HG03196 (cell line): Measurements from ENCODE around the gene MRPL48.
"Not testable (repeated sequence)": the region's sequence is repeated elsewhere in the genome, so short reads cannot be mapped to it uniquely, and the experiment has no call there.

ENCODE experiments used
- ATAC-seq: cut with Tn5 transposase; IDR thresholded peaks from one replicate; pipeline ENCODE4 v1.9.1; 2021; ENCODE audit not compliant: unreplicated experiment

The MRPL48 gene

GRCh38 chr11:73838443-73839122 is 50.9 kb downstream of the MRPL48 start:
- ATAC-seq = no peak

DNA sequence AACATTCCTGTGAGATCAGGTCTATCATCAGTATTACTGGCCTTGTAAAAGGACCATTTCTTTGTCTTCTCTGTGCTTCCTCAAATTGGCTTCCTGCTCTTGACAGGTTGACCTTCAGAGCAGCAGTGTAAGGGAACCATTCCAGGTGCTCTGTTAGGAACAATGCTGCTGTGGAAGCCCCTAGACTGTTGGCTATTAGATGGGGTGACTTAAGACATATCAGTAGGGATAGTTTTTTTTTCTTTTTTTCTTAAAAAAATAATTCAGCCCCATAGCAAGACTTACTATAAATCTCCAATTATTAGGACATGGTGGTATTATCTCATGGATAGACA is 51.4 kb downstream of the MRPL48 start:
- ATAC-seq = no peak

GRCh38 chr11:73851046-73851764 is 63.5 kb downstream of the MRPL48 start:
- no peak for ATAC-seq

GRCh38 chr11:73852049-73852448 is 64.4 kb downstream of the MRPL48 start:
- ATAC-seq = no peak

GRCh38 chr11:73854680-73855079 is 67.0 kb downstream of the MRPL48 start:
- no peak for ATAC-seq

- no peak for ATAC-seq
Measured at GRCh38 chr11:73856031-73856567, 68.4 kb downstream of the MRPL48 start.

DNA sequence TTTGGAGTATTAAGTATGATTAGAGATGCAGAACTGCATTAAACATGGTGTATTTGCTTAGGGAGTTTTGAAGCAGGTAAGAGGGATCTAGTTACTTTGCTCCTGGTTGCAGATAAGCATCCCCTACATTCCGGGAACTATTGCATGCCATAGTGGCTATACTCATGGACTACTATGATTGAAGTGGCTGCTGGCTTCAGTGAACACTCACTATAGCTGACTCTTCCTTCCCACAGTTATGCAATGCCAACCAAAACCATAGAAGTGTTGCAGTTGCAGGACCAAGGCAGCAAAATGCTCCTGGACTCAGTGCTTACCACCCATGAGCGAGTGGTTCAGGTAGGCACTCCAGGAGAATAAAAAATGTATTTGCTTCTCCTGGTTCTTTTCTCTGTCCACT is 72.0 kb downstream of the MRPL48 start:
- no peak for ATAC-seq

DNA sequence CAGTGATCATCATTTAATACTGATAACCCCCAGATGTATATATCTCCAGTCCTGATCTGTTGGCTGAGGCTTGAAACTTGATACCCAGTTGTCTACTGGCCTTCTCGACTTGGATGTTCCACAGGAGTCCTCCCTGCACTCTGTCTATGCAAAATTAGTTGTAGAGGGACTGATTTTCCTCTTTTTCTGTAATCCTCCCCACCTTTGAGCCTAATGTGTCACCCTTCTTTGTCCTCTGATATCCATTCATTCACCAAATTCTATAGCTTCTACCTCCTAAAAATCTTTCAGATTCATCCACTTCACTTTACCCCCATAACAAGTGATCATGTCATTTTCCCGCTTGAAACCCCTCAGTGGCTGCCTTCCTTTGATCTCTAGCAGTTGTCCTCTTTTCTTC is 72.5 kb downstream of the MRPL48 start:
- ATAC-seq = no peak

DNA sequence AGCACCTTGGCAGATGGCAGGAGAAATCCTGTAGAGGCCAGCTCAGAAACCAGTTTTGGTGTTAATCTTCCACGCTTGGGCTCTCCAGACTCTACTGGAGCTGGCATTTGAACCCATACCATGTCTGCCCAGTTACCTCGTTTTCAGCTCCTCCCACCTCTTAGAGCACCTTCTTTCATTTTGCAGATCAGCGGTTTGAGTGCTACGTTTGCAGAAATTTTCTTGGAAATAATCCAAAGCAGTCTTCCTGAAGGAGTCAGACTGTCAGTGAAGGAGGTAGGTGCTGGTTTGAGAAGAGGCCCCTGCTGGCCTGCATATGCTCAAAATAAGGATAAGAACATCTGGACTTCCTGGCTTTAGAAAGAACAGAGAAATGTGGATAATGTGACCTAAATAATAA is 75.3 kb downstream of the MRPL48 start:
- ATAC-seq = no peak

DNA sequence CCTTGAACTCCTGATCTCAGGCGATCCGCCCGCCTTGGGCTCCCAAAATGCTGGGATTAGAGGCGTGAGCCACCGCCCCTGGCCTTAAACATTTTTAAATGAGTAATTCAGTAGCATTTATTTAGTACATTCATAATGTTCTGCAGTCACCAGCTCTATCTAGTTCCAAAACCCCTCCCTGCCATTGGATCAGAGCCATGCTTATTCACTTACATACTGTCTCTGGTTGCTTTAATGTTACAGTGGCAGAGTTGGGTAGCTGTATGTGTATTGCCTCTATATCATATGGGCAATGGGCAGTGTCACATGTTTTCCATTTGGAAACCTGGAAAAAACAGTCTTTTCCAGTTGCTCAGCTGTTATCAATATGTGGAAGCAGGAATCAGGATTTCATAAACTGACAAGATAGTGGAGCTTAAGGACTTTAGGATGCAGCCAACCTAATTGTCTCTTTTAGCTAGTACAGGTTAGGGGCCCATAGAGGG is 78.5 kb downstream of the MRPL48 start:
- no peak for ATAC-seq

DNA sequence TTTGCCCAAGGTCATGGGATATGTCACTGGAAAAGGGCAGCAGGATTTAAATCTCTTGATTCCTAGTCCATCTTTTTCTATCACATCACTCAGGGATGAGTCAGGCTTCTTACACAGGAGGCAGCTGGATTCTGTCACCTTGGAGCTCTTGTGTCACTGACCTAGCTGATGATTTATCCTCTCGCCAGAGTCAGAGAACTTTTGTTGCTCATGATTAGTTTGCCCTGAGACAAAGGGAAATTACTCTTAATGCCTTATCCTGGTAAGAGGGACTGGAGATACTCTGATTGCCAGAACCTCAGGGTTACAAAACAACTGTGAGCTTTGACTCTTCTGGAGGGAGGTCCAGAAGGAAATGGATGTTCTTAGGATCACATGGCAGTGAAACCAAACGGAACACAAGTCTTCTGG is 78.9 kb downstream of the MRPL48 start:
- ATAC-seq = no peak

- no peak for ATAC-seq
Measured at GRCh38 chr11:73869332-73869949, 81.8 kb downstream of the MRPL48 start.

DNA sequence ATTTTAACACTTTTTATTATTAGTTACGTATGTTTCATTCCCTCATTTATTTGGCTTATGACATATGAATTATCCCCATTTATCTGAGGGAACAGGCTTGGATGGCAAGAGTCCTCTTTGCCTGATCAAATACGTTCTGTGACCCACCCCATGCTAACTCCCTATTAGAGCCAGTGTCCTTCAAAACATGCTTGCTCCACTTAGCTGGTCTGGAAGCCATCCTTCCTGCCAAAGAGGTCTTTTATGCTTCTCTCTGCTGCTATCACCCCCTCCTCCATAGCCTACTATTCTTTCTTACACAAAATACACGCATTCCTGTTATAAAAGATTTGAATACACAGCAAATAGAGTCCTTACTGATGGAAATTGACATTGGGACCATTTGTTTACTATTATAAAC is 82.6 kb downstream of the MRPL48 start:
- ATAC-seq = no peak

DNA sequence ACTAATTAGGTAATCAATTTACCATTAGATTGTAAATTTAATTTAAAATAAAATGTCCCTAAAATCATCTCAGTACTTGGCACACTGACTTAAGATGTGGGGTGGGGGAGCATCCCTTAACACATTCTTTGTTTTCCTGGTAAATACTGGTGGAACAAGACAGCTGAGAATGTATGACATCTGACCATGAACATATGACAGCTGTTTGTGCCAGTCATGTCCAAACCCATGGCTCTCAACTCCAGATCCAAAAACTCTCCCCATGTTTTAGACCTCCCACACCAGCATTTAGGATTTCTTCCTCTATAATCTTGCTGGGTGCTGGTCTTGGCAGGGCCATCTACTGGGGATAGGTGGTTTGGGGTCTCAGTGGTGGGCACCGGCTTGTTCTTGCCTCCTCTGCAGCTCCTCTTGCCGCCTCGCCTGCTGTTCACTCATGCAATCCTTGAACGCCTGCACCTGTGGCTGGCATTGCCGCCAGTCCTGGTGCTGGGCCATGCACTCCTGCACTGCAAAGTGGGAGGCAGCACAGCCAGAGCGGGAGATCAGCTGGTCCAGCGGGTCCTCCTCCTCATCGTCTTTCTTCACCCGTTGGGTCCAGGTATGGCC is 85.2 kb downstream of the MRPL48 start:
- ATAC-seq = no peak

DNA sequence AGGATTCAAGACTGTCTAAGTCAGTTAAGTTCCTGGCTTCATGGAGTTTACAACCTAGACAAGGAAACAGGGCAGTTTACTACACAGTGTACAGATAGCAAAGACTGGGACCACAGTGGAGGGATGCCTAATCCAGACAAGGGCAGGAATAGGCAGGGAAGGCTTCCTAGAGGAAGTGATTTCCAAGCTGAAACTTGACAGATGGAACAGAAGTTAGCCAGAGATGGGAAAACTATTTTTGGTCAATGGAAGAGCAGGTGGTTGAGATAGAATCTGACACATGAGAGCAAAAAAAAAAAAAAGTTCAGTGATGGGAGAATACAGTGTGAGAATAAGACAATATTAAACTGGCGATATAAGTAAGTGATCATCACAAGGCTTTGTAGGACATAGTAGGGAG is 87.7 kb downstream of the MRPL48 start:
- no peak for ATAC-seq

DNA sequence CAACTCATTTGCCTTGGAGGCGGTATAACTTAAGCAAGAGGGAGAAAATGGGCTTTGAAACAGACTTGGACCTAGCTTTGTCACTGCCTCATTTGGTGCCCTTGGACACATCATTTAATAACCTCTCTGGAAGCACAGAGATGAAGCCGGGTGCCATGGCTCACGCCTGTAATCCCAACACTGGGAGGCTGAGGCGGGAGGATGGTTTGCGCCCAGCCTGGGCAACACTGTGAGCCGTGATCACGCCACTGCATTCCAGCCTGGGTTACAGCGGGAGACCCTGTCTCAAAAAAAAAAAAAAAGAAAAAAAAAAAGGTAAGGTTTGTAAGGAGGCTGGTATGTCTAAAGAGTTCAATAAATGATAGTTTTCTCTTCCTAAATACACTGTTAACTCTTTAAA is 88.2 kb downstream of the MRPL48 start:
- no peak for ATAC-seq

DNA sequence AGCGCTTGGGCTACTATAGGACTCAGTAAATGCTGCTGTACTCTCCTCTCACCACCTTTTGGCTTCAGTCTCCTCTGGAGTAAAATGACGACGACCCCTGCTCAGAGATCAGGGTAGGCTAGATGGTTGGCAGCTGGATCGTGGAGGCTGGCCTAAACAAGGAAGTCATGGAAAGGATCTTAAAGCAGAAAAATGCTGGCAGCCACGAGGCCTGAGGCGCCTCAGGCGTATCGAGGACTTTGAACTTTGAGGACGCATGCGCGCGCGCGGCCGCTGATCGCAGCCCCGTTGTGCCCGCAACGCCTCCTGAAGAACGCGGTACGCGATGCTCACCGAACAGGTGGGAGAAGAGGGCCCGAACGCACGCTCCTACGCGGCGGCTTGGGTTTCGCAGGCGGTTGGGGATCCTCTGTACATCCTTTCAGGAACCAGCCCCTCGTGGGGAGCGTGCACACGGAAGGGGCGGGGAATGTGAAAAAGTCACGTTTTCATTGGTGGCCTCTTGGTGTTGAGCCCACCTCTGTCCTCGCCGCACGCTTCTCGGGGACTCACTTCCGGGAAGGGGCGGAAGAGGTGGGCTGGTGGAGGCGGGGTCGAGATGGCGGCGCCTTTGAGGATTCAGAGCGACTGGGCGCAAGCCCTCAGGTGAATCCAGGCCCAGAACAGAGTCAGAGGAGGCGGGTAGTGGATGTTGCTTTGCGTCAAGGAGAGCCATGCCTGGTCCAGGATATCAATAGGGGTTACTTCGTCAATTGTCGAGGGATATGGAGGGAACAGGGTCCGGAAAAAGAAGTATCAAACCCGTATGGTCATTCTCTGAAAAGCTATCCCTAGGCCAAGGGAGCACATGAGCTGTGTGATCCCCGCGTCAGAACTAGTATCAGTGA is 89.0 kb downstream of the MRPL48 start, which contains the start of the genes COA4 and PAAF1:
Gene COA4, minus strand, starts transcription at position 423 of the 887 bp plus-strand sequence. CDS start 3,468 bp downstream, outside the sequence.
Gene PAAF1, plus strand, starts transcription at position 576 of the 887 bp plus-strand sequence. Its CDS starts 23 bp downstream, at position 599.
- ATAC-seq = peak; percentile 92

DNA sequence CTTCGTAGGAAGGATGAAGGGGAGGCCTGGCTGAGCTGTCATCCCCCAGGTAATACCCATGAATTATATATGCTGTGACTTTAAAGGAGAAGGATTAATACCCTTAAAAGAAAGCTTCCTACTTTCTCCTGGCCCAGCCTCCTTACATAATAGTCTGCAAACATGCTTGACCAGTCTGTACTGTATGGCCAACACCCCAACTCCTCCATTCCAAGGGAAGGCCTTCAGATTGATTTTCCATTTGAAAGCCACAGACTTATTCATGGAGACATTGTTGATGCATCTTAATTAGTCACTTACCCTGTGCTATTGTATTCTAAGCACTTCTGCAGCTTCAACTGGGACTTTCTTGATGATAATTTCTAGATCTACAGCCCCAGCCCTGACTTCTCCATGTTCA is 91.1 kb downstream of the MRPL48 start:
- ATAC-seq = no peak

- not testable (repeated sequence) for ATAC-seq
Measured at GRCh38 chr11:73880449-73880848, 92.8 kb downstream of the MRPL48 start.

DNA sequence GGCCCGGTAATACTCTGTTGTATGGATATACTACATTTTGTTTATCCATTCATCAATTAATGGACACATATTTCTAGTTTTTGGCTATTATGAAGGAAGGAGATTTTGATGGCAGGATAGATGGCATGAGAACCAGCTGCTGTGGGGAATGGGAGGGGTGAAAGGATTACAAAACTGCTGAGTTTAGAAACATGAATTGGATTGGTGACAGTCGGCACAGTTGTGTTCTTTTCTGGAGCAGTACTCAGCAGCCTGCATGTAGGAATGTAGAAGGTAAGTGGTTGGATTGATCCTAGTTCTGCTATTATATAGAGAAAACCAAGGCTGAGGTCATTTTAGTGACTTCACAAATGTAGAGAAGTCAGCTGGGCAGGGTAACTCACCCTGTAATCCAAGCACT is 96.2 kb downstream of the MRPL48 start:
- ATAC-seq = no peak
